ENCODE measurements around the gene KRT76.
"Not testable (repeated sequence)": the region's sequence is repeated elsewhere in the genome, so short reads cannot be mapped to it uniquely, and the experiment has no call there.

- TF ChIP-seq EZH2phosphoT487 (IDR thresholded peaks at IDR 0.05; ENCODE audit: low read depth); CTCF (IDR thresholded peaks at IDR 0.05; ENCODE audit: low read depth, low read length): not testable (repeated sequence)
Measured at GRCh38 chr12:52761218-52761617, 15.9 kb downstream of the KRT76 start.
